ENCODE data around the gene PARVB. TPM values are rescaled to one million over a fixed set of nuclear protein-coding genes. Genes with fewer than 3 reads are reported as not detected.

The PARVB gene
- total RNA-seq, 1 donor from 2014 or later, result 22.1 TPM

GRCh38 chr22:44187652-44188230 is 163.6 kb downstream of the PARVB start:
- Mint-ChIP-seq H3K4me1 (no peaks in the 10 kb centered on the region), H3K36me3 (no peaks in the 10 kb centered on the region), H3K4me3 (no peak overlapping the region), H3K27ac (no peak overlapping the region), H3K27me3 (ENCODE audit: low read depth) (peaks cover 16% of the 10 kb centered on the region), H3K9me3 (no peaks in the 10 kb centered on the region)
- no peak for DNase-seq (ENCODE audit: low spot score in 2 of 2, unreplicated experiment in 2 of 2)
- TF ChIP-seq CTCF (IDR thresholded peaks at IDR 0.05; ENCODE audit: unreplicated experiment), result no peak

GRCh38 chr22:44188316-44188715 is 164.2 kb downstream of the PARVB start:
- Mint-ChIP-seq H3K27me3 (ENCODE audit: low read depth) (peaks cover 19% of the 10 kb centered on the region), H3K4me1 (no peaks in the 10 kb centered on the region), H3K27ac (no peak overlapping the region), H3K9me3 (no peaks in the 10 kb centered on the region), H3K4me3 (no peak overlapping the region), H3K36me3 (no peaks in the 10 kb centered on the region)
- TF ChIP-seq CTCF (IDR thresholded peaks at IDR 0.05; ENCODE audit: unreplicated experiment), result no peak
- DNase-seq (ENCODE audit: low spot score in 2 of 2, unreplicated experiment in 2 of 2), result no peak

GRCh38 chr22:44188986-44189630 is 165.0 kb downstream of the PARVB start:
- DNase-seq (ENCODE audit: low spot score in 2 of 2, unreplicated experiment in 2 of 2), result no peak
- Mint-ChIP-seq H3K9me3 (no peaks in the 10 kb centered on the region), H3K36me3 (no peaks in the 10 kb centered on the region), H3K27ac (no peak overlapping the region), H3K4me1 (no peaks in the 10 kb centered on the region), H3K27me3 (ENCODE audit: low read depth) (peaks cover 18% of the 10 kb centered on the region), H3K4me3 (no peak overlapping the region)
- no peak for TF ChIP-seq CTCF (IDR thresholded peaks at IDR 0.05; ENCODE audit: unreplicated experiment)

- Mint-ChIP-seq H3K27me3 (ENCODE audit: low read depth) (peaks cover 22% of the 10 kb centered on the region), H3K4me3 (no peak overlapping the region), H3K27ac (no peak overlapping the region), H3K36me3 (no peaks in the 10 kb centered on the region), H3K9me3 (no peaks in the 10 kb centered on the region), H3K4me1 (no peaks in the 10 kb centered on the region)
- no peak for TF ChIP-seq CTCF (IDR thresholded peaks at IDR 0.05; ENCODE audit: unreplicated experiment)
- DNase-seq (ENCODE audit: low spot score in 2 of 2, unreplicated experiment in 2 of 2), result no peak
Measured at GRCh38 chr22:44190381-44190976, 166.4 kb downstream of the PARVB start.

GRCh38 chr22:44191036-44191454 is 166.9 kb downstream of the PARVB start:
- peaks cover 25% of the 10 kb centered on the region for H3K27me3 Mint-ChIP-seq (ENCODE audit: low read depth)
- no peak for TF ChIP-seq CTCF (IDR thresholded peaks at IDR 0.05; ENCODE audit: unreplicated experiment)
- no peak overlapping the region for H3K4me3 Mint-ChIP-seq
- H3K36me3 Mint-ChIP-seq, result no peaks in the 10 kb centered on the region
- H3K9me3 Mint-ChIP-seq, result no peaks in the 10 kb centered on the region
- no peaks in the 10 kb centered on the region for H3K4me1 Mint-ChIP-seq
- DNase-seq (ENCODE audit: low spot score in 2 of 2, unreplicated experiment in 2 of 2), result no peak
- H3K27ac Mint-ChIP-seq, result no peak overlapping the region
